Superior temporal gyrus (tissue), 1 donor: ENCODE measurements around the gene CEP162.
"Not testable (repeated sequence)": the region's sequence is repeated elsewhere in the genome, so short reads cannot be mapped to it uniquely, and the experiment has no call there.

ENCODE experiments used
- DNase-seq: peaks from one replicate; pipeline ENCODE4 v3.0.0-alpha.2; 2016; ENCODE audit errors: extremely low spot score

CEP162 gene

GRCh38 chr6:84242265-84242664 lies 14.8 kb upstream of the CEP162 start:
- no peak for DNase-seq

DNA sequence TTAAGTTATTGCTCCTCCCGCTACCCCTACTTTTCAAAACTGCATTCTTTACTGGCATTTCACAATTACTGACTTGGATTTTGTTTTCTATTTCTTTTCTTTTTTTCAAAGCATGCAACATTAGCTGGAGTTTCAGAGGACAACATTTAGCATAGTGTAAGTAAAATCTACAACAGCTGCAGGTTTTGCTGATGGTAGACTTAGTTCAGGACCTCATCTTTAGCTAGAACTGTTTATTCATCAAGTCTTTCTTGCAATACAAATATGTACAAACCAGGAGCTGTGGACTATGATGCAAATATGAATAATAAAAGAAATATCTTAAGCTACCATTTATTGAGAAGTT lies 728 bp upstream of the CEP162 start:
- no peak for DNase-seq

DNA sequence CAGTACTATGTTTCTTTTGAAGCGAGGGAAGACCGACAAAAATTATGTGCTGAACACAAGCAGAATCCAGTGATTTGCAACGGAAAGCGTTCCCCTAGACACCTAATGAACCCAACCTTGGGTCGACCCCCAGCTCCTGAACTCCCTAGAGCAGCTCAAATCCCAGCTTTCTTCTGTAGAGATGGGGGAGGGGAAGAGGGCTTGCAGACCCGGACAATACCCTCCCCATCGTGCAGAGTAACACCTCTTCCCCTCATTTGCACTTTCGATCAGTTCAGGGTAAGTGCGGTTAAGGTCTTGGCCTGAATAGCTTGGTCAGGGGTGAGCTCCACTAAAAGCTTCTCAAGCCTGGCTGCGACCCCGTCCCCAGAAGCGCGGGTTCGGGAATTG lies 404 bp downstream of the CEP162 start:
- DNase-seq: no peak

DNA sequence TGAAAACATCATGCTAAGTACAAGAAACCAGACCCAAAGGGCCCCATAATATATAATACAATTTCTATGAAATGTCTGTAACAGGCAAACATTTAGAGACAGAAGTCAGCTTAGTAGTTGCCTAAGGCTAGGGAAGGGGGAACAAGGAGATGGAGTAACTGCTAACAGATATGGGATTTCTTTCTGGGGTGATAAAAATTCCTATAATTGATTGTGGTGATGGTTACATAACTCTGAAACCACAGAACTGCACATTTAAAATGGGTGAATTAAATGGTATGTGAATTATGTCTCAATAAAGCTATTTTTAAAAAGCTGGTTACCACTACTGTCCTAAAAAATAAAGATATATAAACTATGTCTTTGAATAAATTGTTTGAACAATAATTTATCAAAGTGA lies 3.2 kb downstream of the CEP162 start:
- DNase-seq: no peak

- not testable (repeated sequence) for DNase-seq
Measured at GRCh38 chr6:84223608-84224007, 3.8 kb downstream of the CEP162 start.

DNA sequence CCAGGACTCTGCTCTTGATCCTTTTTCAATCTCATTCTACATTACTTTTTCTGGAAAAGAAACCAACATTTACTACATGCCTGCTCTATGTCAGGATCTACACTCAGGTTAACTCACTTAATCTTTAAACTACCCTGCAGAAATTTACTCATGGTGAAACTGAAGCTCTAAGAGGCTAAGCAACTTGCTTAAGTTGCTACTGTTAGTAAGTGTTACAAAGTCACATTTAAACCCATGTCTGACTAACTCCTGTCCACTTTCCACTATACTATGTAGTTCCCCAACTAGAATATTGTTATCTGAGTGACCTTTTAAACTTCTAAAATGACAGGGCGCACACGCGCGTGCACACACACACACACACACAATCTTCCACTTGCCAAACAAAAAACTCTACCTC lies 5.0 kb downstream of the CEP162 start:
- DNase-seq: no peak

- DNase-seq: peak; percentile 78
Measured at GRCh38 chr6:84220809-84221409, 6.5 kb downstream of the CEP162 start.

DNA sequence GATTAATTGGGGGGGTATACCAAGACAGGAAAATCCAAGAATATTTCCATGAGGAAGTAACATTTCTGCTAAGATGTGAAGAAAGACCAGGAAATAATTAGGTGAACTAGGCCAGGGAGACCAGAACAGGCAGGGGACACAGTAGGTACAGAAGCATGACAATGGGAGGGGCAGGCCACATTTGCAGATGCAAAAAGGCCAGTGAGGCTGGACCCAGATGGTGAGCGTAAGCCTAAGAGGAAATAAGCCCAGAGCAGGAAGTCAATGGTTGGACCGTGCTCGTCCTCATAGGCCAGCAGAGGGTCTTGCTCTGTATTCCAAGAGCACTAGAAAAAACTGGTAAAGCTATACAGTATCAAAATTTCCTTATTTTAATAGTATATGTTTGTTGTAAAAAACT lies 9.4 kb downstream of the CEP162 start:
- no peak for DNase-seq

DNA sequence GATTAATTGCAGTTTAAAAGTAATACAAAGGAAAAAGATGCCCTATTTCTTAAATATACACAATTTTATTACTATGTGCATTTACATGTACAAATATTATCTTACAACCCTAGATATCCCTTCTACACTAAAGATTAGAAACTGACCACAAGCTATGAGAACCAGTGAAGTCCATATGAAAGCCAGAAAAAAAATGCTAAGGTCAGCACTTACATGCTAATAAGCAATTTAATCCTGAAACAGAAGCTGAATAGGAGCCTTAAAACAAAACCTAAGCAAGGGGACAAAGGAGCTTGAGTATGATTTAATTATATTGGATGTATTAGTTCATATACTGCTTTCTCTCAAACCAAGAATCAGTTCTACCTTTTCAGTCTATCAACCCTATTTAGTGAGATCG lies 14.2 kb downstream of the CEP162 start:
- no peak for DNase-seq

- no peak for DNase-seq
Measured at GRCh38 chr6:84204011-84204410, 23.4 kb downstream of the CEP162 start.

DNA sequence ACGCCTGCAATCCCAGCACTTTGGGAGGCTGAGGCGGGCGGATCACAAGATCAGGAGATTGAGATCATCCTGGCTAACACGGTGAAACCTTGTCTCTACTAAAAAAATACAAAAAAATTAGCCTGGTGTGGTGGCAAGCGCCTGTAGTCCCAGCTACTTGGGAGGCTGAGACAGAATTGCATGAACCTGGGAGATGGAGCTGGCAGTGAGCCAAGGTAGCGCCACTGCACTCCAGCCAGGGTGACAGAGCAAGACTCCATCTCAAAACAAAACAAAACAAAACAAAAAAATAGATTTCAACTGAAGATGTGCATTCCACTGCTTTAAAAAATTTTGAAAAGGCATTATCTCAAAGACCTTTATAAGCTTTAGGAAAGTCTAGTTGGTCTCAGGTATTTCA lies 27.5 kb downstream of the CEP162 start:
- not testable (repeated sequence) for DNase-seq

DNA sequence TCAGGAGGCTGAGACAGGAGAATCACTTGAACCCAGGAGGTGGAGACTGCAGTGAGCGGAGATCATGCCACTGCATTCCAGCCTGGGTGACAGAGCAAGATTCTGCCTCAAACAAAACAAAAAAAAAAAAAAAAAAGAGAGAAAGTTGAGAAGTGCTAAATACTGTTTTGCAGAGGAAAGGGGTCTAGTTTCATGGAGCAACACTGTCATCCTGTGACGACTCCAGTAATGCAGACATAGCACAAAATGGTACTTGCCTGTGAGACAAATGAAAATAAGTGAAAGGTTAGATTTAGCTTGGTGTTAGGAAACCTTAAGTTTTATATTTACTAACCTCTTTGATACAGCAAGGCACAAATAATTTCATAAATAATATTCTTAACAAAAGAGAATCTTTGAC lies 29.7 kb downstream of the CEP162 start:
- no peak for DNase-seq

DNA sequence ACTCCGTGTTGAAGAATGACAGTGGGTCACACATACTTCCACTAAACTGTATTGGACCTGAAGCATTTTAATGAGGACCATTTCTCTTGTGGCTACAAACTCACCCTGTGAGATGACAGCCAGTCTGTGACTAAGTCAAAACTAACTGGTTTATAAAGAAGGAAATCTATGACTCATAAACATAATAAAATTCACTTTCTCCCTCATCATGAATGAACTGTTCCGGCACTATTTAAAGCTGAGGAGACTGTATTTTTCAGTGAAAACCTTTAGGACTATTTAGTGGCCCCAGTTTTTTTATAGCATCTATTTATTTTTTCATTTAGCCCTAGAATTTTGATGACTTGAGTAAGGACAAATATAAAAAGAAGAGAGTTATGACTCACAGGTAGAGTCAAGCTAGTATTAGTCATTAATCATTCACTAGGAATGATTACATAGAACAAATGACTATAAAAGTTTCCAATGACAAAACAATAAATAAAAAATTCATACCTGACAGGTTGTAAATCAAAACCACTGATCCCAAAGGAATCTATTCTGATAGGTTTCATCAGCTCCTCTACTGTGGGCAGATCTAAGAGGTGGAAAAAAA lies 34.2 kb downstream of the CEP162 start:
- DNase-seq: no peak

GRCh38 chr6:84191802-84192201 lies 35.6 kb downstream of the CEP162 start:
- no peak for DNase-seq

DNA sequence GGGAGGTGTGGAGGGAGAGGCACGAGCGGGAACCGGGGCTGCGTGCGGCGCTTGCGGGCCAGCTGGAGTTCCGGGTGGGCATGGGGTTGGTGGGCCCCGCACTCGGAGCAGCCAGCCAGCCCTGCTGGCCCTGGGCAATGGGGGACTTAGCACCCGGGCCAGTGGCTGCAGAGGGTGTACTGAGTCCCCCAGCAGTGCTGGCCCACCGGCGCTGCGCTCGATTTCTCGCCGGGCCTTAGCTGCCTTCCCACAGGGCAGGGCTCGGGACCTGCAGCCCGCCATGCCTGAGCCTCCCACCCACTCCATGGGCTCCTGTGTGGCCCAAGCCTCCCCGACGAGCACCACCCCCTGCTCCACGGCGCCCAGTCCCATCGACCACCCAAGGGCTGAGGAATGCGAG lies 38.1 kb downstream of the CEP162 start:
- not testable (repeated sequence) for DNase-seq

DNA sequence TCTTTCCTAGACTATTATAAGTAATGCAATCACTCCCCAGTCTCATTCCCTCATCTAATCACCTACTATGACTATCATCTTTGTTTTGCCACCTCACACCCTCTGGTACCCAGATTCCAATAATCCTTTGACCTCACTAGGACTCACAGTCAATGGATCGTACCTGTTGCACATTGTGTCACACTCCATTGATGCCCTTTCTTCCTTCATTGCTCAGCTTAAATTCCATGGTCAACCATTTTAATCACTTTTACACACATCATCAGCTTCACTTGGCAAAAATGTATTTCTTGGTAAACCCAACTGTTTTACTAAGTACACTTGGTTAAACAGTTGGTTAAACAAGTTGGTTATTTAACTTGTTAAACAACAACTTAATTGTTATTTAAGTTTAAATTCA lies 44.0 kb downstream of the CEP162 start:
- DNase-seq: no peak

DNA sequence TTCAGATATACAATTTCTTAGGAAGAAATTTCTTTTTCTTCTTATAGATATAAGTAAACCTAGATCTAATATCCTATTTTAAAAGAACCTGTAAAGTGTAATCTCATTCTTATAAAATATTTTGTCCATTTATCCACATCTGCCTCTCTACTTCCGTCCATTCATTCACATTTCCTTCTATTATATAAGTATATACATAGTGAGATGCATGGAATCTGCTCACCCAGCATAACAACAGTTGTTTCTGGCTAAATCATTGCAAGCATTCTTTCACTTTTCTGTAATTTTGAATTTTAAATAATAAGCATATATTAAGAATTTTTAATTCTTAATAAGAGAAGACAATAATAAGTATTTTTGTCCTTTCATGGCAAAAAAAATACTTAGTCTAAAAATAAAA lies 45.4 kb downstream of the CEP162 start:
- DNase-seq: no peak

- DNase-seq: no peak
Measured at GRCh38 chr6:84177241-84177640, 50.2 kb downstream of the CEP162 start.

DNA sequence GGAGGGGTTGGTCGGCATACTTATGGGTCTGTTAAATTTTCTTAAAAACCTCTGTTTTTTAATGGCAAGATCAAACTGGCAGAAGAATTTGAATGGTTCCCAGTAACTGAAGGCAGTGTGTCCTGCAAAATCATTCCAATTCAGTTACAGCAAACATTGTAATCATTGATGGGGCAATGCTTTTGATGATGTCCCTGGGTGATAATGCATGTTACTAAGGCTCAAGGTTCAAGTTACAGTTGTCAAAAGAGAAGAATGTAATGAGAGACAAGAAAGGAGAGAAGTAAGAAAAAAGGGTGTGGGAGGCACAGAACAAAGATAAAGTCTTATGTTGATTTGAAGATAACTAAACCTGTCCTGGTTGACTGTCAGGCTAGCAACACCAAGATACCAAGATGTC lies 54.9 kb downstream of the CEP162 start:
- no peak for DNase-seq

- no peak for DNase-seq
Measured at GRCh38 chr6:84172080-84172479, 55.4 kb downstream of the CEP162 start.

GRCh38 chr6:84167457-84167856 lies 60.0 kb downstream of the CEP162 start:
- no peak for DNase-seq

DNA sequence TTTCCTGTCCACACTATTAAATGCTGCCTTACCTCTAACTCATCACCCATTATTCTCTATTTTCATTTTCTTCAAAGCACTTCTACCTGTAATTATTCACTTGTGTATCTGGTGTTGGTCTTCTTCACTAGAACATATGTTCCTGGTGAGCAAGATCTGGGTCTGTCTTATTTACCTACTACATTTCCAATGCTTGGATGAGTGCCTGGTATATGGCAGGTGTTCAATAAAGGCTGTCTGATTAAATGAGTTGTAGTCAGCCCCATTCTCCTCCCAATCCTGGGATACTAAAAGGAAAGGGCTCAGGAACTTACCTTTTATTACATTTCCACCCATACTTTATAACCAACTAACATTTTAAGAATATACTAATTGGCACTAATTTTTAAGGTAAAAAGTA lies 61.0 kb downstream of the CEP162 start:
- no peak for DNase-seq

GRCh38 chr6:84164328-84164727 lies 63.1 kb downstream of the CEP162 start:
- DNase-seq: not testable (repeated sequence)

- no peak for DNase-seq
Measured at GRCh38 chr6:84161190-84161589, 66.3 kb downstream of the CEP162 start.
